ENCODE measurements around the gene PTPN1. TPM values are rescaled to one million over a fixed set of nuclear protein-coding genes. Genes with fewer than 3 reads are reported as not detected.

PTPN1 gene
- total RNA-seq, 2 donors from 2014 or later: 65.5 to 67.7 TPM

GRCh38 chr20:50521221-50522052 lies 11.3 kb downstream of the PTPN1 start:
- peak overlapping the region; percentile 33 for H3K4me3 Mint-ChIP-seq
- peak overlapping the region; percentile 99 for H3K27ac Mint-ChIP-seq
- H3K27me3 Mint-ChIP-seq: no peaks in the 10 kb centered on the region
- H3K36me3 Mint-ChIP-seq (ENCODE audit: low read depth): no peaks in the 10 kb centered on the region
- no peak for DNase-seq
- no peak for ATAC-seq
- no peaks in the 10 kb centered on the region for H3K9me3 ChIP-seq (ENCODE audit: control insufficient read depth, low read length, poor library complexity, severe bottlenecking)
- H3K4me1 Mint-ChIP-seq: peaks cover 56% of the 10 kb centered on the region

GRCh38 chr20:50522053-50522674 lies 12.0 kb downstream of the PTPN1 start:
- no peak for ATAC-seq
- no peaks in the 10 kb centered on the region for H3K9me3 ChIP-seq (ENCODE audit: control insufficient read depth, low read length, poor library complexity, severe bottlenecking)
- Mint-ChIP-seq H3K4me3 (no peak overlapping the region), H3K4me1 (peaks cover 50% of the 10 kb centered on the region), H3K27me3 (no peaks in the 10 kb centered on the region), H3K27ac (peak overlapping the region; percentile 85), H3K36me3 (ENCODE audit: low read depth) (no peaks in the 10 kb centered on the region)
- no peak for DNase-seq

- peak overlapping the region; percentile 72 for H3K4me3 Mint-ChIP-seq
- H3K27me3 Mint-ChIP-seq: no peaks in the 10 kb centered on the region
- H3K27ac Mint-ChIP-seq: peak overlapping the region; percentile 85
- no peaks in the 10 kb centered on the region for H3K36me3 Mint-ChIP-seq (ENCODE audit: low read depth)
- H3K9me3 ChIP-seq (ENCODE audit: control insufficient read depth, low read length, poor library complexity, severe bottlenecking): no peaks in the 10 kb centered on the region
- ATAC-seq (no peak), DNase-seq (no peak)
- H3K4me1 Mint-ChIP-seq: peaks cover 38% of the 10 kb centered on the region
Measured at GRCh38 chr20:50523552-50524167, 13.5 kb downstream of the PTPN1 start.

GRCh38 chr20:50525681-50526080 lies 15.5 kb downstream of the PTPN1 start:
- H3K9me3 ChIP-seq (ENCODE audit: control insufficient read depth, low read length, poor library complexity, severe bottlenecking): no peaks in the 10 kb centered on the region
- Mint-ChIP-seq H3K4me1 (peaks cover 27% of the 10 kb centered on the region), H3K27ac (no peak overlapping the region), H3K27me3 (no peaks in the 10 kb centered on the region), H3K36me3 (ENCODE audit: low read depth) (no peaks in the 10 kb centered on the region), H3K4me3 (no peak overlapping the region)
- DNase-seq (no peak), ATAC-seq (no peak)

- no peaks in the 10 kb centered on the region for H3K36me3 Mint-ChIP-seq (ENCODE audit: low read depth)
- H3K4me1 Mint-ChIP-seq: peaks cover 25% of the 10 kb centered on the region
- no peaks in the 10 kb centered on the region for H3K27me3 Mint-ChIP-seq
- DNase-seq: no peak
- no peaks in the 10 kb centered on the region for H3K9me3 ChIP-seq (ENCODE audit: control insufficient read depth, low read length, poor library complexity, severe bottlenecking)
- H3K27ac Mint-ChIP-seq: no peak overlapping the region
- H3K4me3 Mint-ChIP-seq: no peak overlapping the region
- no peak for ATAC-seq
Measured at GRCh38 chr20:50526403-50526989, 16.3 kb downstream of the PTPN1 start.

GRCh38 chr20:50527068-50527605 lies 17.0 kb downstream of the PTPN1 start:
- no peaks in the 10 kb centered on the region for H3K9me3 ChIP-seq (ENCODE audit: control insufficient read depth, low read length, poor library complexity, severe bottlenecking)
- Mint-ChIP-seq H3K27ac (no peak overlapping the region), H3K4me3 (no peak overlapping the region), H3K36me3 (ENCODE audit: low read depth) (no peaks in the 10 kb centered on the region), H3K27me3 (no peaks in the 10 kb centered on the region), H3K4me1 (peaks cover 26% of the 10 kb centered on the region)
- DNase-seq (no peak), ATAC-seq (no peak)

- Mint-ChIP-seq H3K4me1 (peaks cover 28% of the 10 kb centered on the region), H3K27me3 (no peaks in the 10 kb centered on the region), H3K27ac (no peak overlapping the region), H3K36me3 (ENCODE audit: low read depth) (no peaks in the 10 kb centered on the region), H3K4me3 (no peak overlapping the region)
- H3K9me3 ChIP-seq (ENCODE audit: control insufficient read depth, low read length, poor library complexity, severe bottlenecking): no peaks in the 10 kb centered on the region
- no peak for DNase-seq
- no peak for ATAC-seq
Measured at GRCh38 chr20:50528129-50528528, 17.9 kb downstream of the PTPN1 start.

- no peaks in the 10 kb centered on the region for H3K9me3 ChIP-seq (ENCODE audit: control insufficient read depth, low read length, poor library complexity, severe bottlenecking)
- Mint-ChIP-seq H3K27ac (no peak overlapping the region), H3K36me3 (ENCODE audit: low read depth) (no peaks in the 10 kb centered on the region), H3K27me3 (no peaks in the 10 kb centered on the region), H3K4me1 (peaks cover 21% of the 10 kb centered on the region), H3K4me3 (no peak overlapping the region)
- DNase-seq (no peak), ATAC-seq (no peak)
Measured at GRCh38 chr20:50528804-50529351, 18.7 kb downstream of the PTPN1 start.

GRCh38 chr20:50532221-50532620 lies 22.0 kb downstream of the PTPN1 start:
- no peak overlapping the region for H3K4me3 Mint-ChIP-seq
- H3K36me3 Mint-ChIP-seq (ENCODE audit: low read depth): peaks cover 3% of the 10 kb centered on the region
- H3K27ac Mint-ChIP-seq: peak overlapping the region; percentile 67
- DNase-seq (no peak), ATAC-seq (no peak)
- no peaks in the 10 kb centered on the region for H3K9me3 ChIP-seq (ENCODE audit: control insufficient read depth, low read length, poor library complexity, severe bottlenecking)
- H3K4me1 Mint-ChIP-seq: peaks cover 29% of the 10 kb centered on the region
- H3K27me3 Mint-ChIP-seq: no peaks in the 10 kb centered on the region

GRCh38 chr20:50533061-50533460 lies 22.9 kb downstream of the PTPN1 start:
- DNase-seq (no peak), ATAC-seq (no peak)
- H3K27me3 Mint-ChIP-seq: no peaks in the 10 kb centered on the region
- peaks cover 38% of the 10 kb centered on the region for H3K4me1 Mint-ChIP-seq
- H3K9me3 ChIP-seq (ENCODE audit: control insufficient read depth, low read length, poor library complexity, severe bottlenecking): no peaks in the 10 kb centered on the region
- H3K27ac Mint-ChIP-seq: no peak overlapping the region
- H3K4me3 Mint-ChIP-seq: no peak overlapping the region
- H3K36me3 Mint-ChIP-seq (ENCODE audit: low read depth): peaks cover 3% of the 10 kb centered on the region

GRCh38 chr20:50533464-50533863 lies 23.3 kb downstream of the PTPN1 start:
- DNase-seq: no peak
- H3K9me3 ChIP-seq (ENCODE audit: control insufficient read depth, low read length, poor library complexity, severe bottlenecking): no peaks in the 10 kb centered on the region
- ATAC-seq: no peak
- Mint-ChIP-seq H3K4me3 (no peak overlapping the region), H3K27ac (no peak overlapping the region), H3K27me3 (no peaks in the 10 kb centered on the region), H3K4me1 (peaks cover 41% of the 10 kb centered on the region), H3K36me3 (ENCODE audit: low read depth) (peaks cover 3% of the 10 kb centered on the region)

GRCh38 chr20:50534567-50534966 lies 24.4 kb downstream of the PTPN1 start:
- H3K4me1 Mint-ChIP-seq: peaks cover 37% of the 10 kb centered on the region
- H3K9me3 ChIP-seq (ENCODE audit: control insufficient read depth, low read length, poor library complexity, severe bottlenecking): no peaks in the 10 kb centered on the region
- ATAC-seq: no peak
- no peaks in the 10 kb centered on the region for H3K27me3 Mint-ChIP-seq
- H3K4me3 Mint-ChIP-seq: no peak overlapping the region
- H3K36me3 Mint-ChIP-seq (ENCODE audit: low read depth): peaks cover 3% of the 10 kb centered on the region
- DNase-seq: no peak
- H3K27ac Mint-ChIP-seq: no peak overlapping the region

- H3K36me3 Mint-ChIP-seq (ENCODE audit: low read depth): peaks cover 3% of the 10 kb centered on the region
- no peak for DNase-seq
- no peak for ATAC-seq
- H3K9me3 ChIP-seq (ENCODE audit: control insufficient read depth, low read length, poor library complexity, severe bottlenecking): no peaks in the 10 kb centered on the region
- H3K4me3 Mint-ChIP-seq: no peak overlapping the region
- peaks cover 37% of the 10 kb centered on the region for H3K4me1 Mint-ChIP-seq
- H3K27ac Mint-ChIP-seq: peak overlapping the region; percentile 14
- H3K27me3 Mint-ChIP-seq: no peaks in the 10 kb centered on the region
Measured at GRCh38 chr20:50535162-50535561, 25.0 kb downstream of the PTPN1 start.
